Mammary epithelial cell (primary cell): ENCODE data around the gene PEA15.

Experiments
- EZH2 ChIP-seq: IDR thresholded peaks from 2 replicates; pipeline ENCODE4 v1.6.1; 2012; ENCODE audit warnings: low read length, inconsistent platforms, borderline replicate concordance
- TF ChIP-seq, protein P1 (sequence below), 2 donors: IDR thresholded peaks in 1 of 2; conservative IDR thresholded peaks in 1 of 2; 2 replicates each; pipeline ENCODE4 v1.5.1; 2011 to 2012; ENCODE audit warnings: inconsistent platforms in 2 of 2, low read length in 2 of 2, mild to moderate bottlenecking in 2 of 2, control low read depth in 1 of 2, low read depth in 1 of 2; ENCODE audit not compliant: insufficient read depth in 1 of 2; ENCODE audit errors: extremely low read depth in 1 of 2

DNA sequence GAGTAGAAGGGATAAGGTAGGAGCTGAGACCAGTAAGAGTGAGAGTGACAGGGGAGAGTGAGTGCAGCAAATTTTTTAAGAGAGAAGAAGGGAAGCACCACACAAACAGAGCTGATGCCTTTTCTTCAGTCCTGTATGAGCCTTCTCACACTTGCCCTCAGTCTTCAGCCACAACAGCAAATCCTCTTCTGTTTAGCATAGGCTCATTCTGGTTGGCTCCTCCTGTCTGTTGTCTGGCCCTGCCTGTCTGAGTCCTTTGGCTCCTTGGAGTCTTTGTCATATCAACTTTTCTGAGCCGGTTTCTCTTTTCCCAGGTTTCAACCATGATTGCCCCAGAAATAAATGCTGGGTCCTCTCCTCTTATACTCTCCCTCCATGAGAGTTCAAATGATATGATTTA, 27.5 kb upstream of the PEA15 start:
- TF ChIP-seq, protein P1, sequence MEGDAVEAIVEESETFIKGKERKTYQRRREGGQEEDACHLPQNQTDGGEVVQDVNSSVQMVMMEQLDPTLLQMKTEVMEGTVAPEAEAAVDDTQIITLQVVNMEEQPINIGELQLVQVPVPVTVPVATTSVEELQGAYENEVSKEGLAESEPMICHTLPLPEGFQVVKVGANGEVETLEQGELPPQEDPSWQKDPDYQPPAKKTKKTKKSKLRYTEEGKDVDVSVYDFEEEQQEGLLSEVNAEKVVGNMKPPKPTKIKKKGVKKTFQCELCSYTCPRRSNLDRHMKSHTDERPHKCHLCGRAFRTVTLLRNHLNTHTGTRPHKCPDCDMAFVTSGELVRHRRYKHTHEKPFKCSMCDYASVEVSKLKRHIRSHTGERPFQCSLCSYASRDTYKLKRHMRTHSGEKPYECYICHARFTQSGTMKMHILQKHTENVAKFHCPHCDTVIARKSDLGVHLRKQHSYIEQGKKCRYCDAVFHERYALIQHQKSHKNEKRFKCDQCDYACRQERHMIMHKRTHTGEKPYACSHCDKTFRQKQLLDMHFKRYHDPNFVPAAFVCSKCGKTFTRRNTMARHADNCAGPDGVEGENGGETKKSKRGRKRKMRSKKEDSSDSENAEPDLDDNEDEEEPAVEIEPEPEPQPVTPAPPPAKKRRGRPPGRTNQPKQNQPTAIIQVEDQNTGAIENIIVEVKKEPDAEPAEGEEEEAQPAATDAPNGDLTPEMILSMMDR (conservative IDR thresholded peaks at IDR 0.05 in 1 of 2, IDR thresholded peaks at IDR 0.05 in 1 of 2; ENCODE audit: extremely low read depth in 1 of 2, insufficient read depth in 1 of 2, low read depth in 1 of 2, low read length in 2 of 2), result no peak
- TF ChIP-seq EZH2, result no peak
